IPS DF 6.9 (cell line): ENCODE measurements around the gene ABCC6.

Source experiments
- DNase-seq: peaks from one replicate; pipeline ENCODE4 v3.0.0-alpha.2; 2013; ENCODE audit warnings: low read depth, low spot score
- H3K27ac ChIP-seq: one replicate; pipeline ENCODE4 v1.5.1; 2013; ENCODE audit warnings: low read length, control low read depth
- H3K27me3 ChIP-seq: 2 replicates; pipeline ENCODE4 v1.6.1; 2013; ENCODE audit warnings: mild to moderate bottlenecking, low read length; ENCODE audit not compliant: control insufficient read depth, insufficient read depth
- H3K36me3 ChIP-seq: 2 replicates; pipeline ENCODE4 v1.6.1; 2013; ENCODE audit warnings: low read length; ENCODE audit not compliant: control insufficient read depth, insufficient read depth
- H3K4me1 ChIP-seq: 2 replicates; pipeline ENCODE4 v1.6.1; 2013; ENCODE audit warnings: low read length; ENCODE audit not compliant: control insufficient read depth, insufficient read depth
- H3K4me3 ChIP-seq: 2 replicates; pipeline ENCODE4 v1.5.1; 2013; ENCODE audit warnings: mild to moderate bottlenecking, low read length
- H3K9me3 ChIP-seq: 2 replicates; pipeline ENCODE4 v1.6.1; 2013; ENCODE audit warnings: low read length, inconsistent platforms; ENCODE audit not compliant: control insufficient read depth, insufficient read depth
- WGBS: extraction: QIAGEN DNeasy Blood & Tissue Kit; methylation state at CpG from one replicate; pipeline ENCODE4 v1.1.7; 2013; ENCODE audit warnings: mixed read lengths, missing lambda C conversion rate; ENCODE audit not compliant: insufficient read length, insufficient coverage; 5-methylcytosine and 5-hydroxymethylcytosine counted together

Gene ABCC6

DNA sequence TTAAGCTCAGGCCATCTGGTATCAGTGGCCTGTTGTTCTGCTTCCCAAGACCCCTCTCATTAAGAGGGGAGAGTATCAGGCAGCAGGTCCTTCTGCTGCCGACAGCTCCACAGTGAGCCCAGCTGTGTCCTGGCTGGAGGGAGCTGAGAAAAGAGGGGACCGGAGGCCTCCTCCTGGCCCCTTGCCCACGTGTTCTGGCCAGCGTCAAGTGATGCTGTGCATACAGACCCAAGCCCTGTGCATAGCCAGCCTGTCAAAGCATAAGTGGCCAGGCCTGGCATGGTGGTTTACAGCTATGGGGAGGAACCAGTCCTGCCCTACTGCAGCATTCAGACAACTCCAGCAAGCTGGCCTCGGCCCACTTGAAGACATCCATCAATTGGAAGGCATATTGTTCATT is 48.0 kb downstream of the ABCC6 start:
- Histone ChIP-seq H3K4me3 (no peak overlapping the region), H3K27ac (no peak overlapping the region), H3K9me3 (no peaks in the 10 kb centered on the region), H3K4me1 (no peaks in the 10 kb centered on the region), H3K27me3 (no peaks in the 10 kb centered on the region; the same call in 1 of the 2 replicates), H3K36me3 (no peaks in the 10 kb centered on the region)
- WGBS, result no CpG with 5 or more reads among the region's 5 CpGs
- DNase-seq, result no peak

DNA sequence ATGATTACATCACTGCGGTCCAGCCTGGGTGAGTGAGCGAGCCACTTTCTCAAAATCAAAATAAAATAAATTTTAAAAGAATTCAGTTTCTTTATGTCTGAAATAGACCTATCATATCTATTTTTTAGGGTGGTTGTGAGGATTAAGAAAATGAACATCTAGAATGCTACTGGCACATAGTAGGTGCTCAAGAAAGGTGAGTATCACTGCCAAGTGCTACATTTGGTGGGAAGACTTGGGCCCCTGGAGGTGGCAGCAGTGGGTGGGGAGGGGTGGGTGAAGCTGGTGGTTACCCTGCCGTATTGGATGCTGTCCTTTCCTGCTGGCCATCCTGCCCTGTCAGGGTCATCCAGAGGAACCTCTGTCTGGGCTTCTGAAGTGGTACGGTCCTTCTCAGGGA is 50.3 kb downstream of the ABCC6 start:
- Histone ChIP-seq H3K27me3 (no peaks in the 10 kb centered on the region), H3K4me3 (no peak overlapping the region), H3K36me3 (no peaks in the 10 kb centered on the region), H3K4me1 (peaks cover 3% of the 10 kb centered on the region; the same call in 1 of the 2 replicates), H3K27ac (no peak overlapping the region), H3K9me3 (no peaks in the 10 kb centered on the region)
- WGBS, result no CpG with 5 or more reads among the region's 4 CpGs
- no peak for DNase-seq

DNA sequence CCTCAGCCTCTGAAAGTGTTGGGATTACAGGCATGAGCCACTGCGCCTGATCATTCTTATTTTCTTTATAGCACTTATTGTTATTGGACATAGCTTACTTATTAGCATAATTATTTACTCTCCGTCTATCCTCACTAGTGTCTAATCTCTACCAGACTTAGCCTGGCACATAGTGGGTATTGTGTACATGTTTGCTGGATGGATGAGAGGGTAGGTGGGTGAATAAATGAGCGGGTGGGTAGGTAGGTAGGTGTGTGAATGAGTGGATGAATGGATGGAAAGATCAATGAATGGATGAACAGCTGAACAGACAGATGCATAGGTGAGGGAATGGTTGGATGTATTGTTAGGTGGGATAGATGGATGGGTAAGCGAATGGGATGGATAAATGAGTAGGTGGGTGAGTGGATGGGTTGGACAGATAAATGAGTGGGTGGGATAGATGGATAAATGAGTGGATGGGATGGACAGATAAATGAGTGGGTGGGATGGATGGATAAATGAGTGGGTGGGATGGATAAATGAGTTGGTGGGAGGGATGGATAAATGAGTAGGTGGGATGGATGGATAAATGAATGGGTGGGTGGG is 51.9 kb downstream of the ABCC6 start:
- Histone ChIP-seq H3K36me3 (no peaks in the 10 kb centered on the region), H3K9me3 (no peaks in the 10 kb centered on the region), H3K4me1 (peaks cover 3% of the 10 kb centered on the region; the same call in 1 of the 2 replicates), H3K4me3 (no peak overlapping the region), H3K27ac (no peak overlapping the region), H3K27me3 (no peaks in the 10 kb centered on the region)
- 100% methylated on average over 1 of the region's 4 CpGs for WGBS
- DNase-seq, result no peak

DNA sequence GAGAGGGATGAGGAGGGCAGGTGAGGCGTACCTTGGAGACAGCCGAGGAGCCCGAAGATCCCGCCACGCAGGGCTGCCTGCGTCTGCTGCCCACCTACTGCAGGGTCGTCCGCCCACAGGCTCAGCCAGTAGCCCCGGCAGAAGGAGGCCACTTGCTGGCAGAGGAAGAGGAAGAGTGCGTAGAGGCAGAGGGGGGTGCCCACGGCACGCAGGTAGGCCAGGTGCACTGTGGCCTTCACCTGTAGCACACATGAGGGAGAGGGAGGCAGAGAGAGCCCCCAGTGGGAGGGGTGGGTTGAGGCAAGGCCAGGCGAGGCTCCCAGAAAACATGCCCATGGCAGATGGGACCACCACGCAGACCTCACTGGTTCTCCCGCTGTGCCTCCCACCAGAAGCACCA is 53.7 kb downstream of the ABCC6 start:
- no CpG with 5 or more reads among the region's 15 CpGs for WGBS
- H3K27me3 ChIP-seq, result no peaks in the 10 kb centered on the region

DNA sequence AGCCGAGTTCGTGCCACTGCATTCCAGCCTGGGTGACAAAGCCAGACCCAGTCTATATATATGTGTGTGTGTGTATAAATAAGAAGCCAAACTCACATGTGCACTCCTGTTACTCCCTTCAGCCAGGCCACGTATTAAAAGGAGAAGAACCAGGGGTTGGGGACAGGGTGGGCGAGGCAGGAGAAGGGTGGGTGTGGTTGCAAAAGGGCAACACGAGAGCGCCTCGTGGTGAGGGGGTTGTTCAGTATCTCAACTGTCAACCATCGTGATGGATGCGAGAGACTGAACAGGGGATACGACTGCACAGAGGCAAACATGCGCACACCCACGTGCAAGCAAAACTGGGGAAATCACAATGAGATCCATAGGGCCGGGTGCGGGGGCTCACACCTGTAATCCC is 54.9 kb downstream of the ABCC6 start:
- Histone ChIP-seq H3K4me3 (no peak overlapping the region), H3K27ac (no peak overlapping the region), H3K27me3 (no peaks in the 10 kb centered on the region), H3K9me3 (no peaks in the 10 kb centered on the region), H3K4me1 (peaks cover 3% of the 10 kb centered on the region; the same call in 1 of the 2 replicates), H3K36me3 (no peaks in the 10 kb centered on the region)
- no CpG with 5 or more reads among the region's 14 CpGs for WGBS
- no peak for DNase-seq

More for the DNA sequence above, 53.7 kb downstream of the ABCC6 start:
- no peak for DNase-seq
- H3K4me1 ChIP-seq, result peaks cover 3% of the 10 kb centered on the region; the same call in 1 of the 2 replicates
- no peak overlapping the region for H3K4me3 ChIP-seq
- no peak overlapping the region for H3K27ac ChIP-seq
- no peaks in the 10 kb centered on the region for H3K36me3 ChIP-seq
- H3K9me3 ChIP-seq, result no peaks in the 10 kb centered on the region

DNA sequence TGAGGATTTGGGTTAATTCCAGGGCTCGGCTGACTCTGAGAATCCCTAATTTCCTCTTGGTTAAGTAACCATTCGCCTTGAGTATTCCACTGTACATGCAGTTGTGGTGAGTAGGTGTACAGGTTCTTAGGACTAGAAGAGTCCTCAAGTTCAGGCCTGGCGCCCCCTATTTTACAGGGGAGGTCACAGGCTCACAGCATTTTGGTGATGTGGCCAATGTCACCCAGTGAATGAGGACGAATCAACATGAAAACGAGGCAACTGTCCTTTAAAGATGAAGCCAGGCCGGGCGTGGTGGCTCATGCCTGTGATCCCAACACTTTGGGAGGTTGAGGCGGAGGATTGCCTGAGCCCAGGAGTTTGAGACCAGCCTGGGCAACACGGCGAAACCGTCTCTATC is 55.4 kb downstream of the ABCC6 start:
- Histone ChIP-seq H3K27ac (no peak overlapping the region), H3K9me3 (no peaks in the 10 kb centered on the region), H3K36me3 (no peaks in the 10 kb centered on the region), H3K4me3 (no peak overlapping the region), H3K27me3 (no peaks in the 10 kb centered on the region), H3K4me1 (peaks cover 3% of the 10 kb centered on the region; the same call in 1 of the 2 replicates)
- no CpG with 5 or more reads among the region's 11 CpGs for WGBS
- no peak for DNase-seq

DNA sequence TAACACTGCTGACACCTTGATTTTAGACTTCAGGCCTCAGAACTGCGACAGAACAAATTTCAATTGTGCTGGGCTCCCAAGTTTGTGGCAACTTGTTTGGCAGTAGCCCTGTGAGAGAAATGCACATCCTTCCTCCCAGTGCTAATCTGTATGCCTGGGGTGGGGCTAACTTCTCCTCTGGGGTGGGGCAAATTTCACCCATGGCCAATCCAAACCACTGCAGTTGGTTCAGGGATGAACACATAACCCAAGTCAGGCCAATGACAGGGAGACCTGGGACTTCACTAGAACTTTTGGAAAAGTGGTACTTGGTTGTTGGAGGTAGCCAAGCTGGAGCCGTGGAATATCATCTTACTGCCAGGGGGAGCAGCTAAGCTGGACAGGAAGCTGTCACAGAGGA is 56.3 kb downstream of the ABCC6 start:
- Histone ChIP-seq H3K4me3 (no peak overlapping the region), H3K4me1 (peaks cover 3% of the 10 kb centered on the region; the same call in 1 of the 2 replicates), H3K9me3 (no peaks in the 10 kb centered on the region; the same call in 1 of the 2 replicates), H3K27me3 (no peaks in the 10 kb centered on the region), H3K36me3 (no peaks in the 10 kb centered on the region), H3K27ac (no peak overlapping the region)
- no peak for DNase-seq
- WGBS, result no CpG with 5 or more reads among the region's 2 CpGs

DNA sequence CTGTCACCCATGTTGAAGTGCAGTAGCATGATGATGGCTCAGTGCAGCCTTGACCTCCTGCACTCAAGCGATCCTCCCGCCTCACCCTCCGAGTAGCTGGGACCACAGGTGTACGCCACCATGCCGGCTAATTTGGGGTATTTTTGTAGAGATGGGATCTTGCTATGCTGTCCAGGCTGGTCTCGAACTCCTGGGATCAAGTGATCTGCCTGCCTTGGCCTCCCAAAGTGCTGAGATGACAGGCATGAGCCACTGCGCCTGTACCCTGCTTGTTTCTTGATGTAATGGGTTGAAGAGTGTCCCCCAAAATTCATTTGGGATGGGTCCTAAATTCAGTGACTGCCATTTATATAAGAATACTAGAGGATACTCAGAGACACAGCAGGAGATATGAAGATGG is 57.2 kb downstream of the ABCC6 start:
- H3K27me3 ChIP-seq, result no peaks in the 10 kb centered on the region
- H3K9me3 ChIP-seq, result no peaks in the 10 kb centered on the region; the same call in 1 of the 2 replicates
- peaks cover 3% of the 10 kb centered on the region; the same call in 1 of the 2 replicates for H3K4me1 ChIP-seq
- no peak overlapping the region for H3K4me3 ChIP-seq
- H3K27ac ChIP-seq, result no peak overlapping the region
- no peaks in the 10 kb centered on the region for H3K36me3 ChIP-seq
- no CpG with 5 or more reads among the region's 7 CpGs for WGBS
- no peak for DNase-seq

DNA sequence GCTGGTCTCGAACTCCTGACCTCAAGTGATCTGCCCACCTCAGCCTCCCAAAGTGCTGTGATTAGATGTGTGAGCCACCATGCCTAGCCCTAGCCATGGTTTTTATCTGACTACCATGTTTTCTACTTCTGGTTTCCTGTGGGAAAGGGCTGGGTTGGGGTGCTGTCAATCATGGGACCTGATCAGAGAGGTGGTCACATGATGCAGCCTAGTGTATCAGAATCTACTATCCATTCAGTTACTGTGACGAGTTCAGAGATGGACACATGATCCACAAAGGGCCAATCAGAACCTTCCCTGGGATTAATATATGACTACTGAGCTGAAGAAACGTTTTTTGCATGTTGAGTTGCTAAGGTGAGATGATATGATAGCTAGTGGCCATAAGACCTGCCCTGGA is 59.1 kb downstream of the ABCC6 start:
- Histone ChIP-seq H3K4me3 (no peak overlapping the region), H3K27me3 (no peaks in the 10 kb centered on the region), H3K9me3 (no peaks in the 10 kb centered on the region; the same call in 1 of the 2 replicates), H3K36me3 (no peaks in the 10 kb centered on the region), H3K4me1 (no peaks in the 10 kb centered on the region), H3K27ac (no peak overlapping the region)
- WGBS, result no CpG with 5 or more reads among the region's 3 CpGs
- DNase-seq, result no peak

DNA sequence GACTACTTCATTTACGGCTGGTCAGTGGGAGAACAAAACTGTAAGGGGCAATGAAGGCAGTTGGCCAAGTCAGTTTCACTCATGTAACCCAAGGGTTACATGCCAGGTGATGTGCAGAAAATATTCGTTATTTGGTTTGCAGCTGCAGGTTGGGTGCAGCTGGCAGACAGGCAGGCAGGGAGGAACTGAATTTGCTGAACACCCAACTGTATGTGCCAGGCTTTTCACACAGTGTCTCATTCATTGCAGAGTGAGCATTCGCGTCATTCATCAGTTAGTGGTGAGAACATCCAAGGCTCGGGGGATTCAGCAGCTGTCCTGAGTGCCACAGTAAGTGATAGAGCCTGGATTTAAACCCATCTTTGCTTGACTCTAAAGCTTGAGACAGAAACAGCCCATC is 59.7 kb downstream of the ABCC6 start:
- no peaks in the 10 kb centered on the region; the same call in 1 of the 2 replicates for H3K9me3 ChIP-seq
- no peak overlapping the region for H3K27ac ChIP-seq
- no peak overlapping the region for H3K4me3 ChIP-seq
- H3K4me1 ChIP-seq, result no peaks in the 10 kb centered on the region
- DNase-seq, result no peak
- no peaks in the 10 kb centered on the region for H3K36me3 ChIP-seq
- WGBS, result no CpG with 5 or more reads among the region's 5 CpGs
- H3K27me3 ChIP-seq, result no peaks in the 10 kb centered on the region

DNA sequence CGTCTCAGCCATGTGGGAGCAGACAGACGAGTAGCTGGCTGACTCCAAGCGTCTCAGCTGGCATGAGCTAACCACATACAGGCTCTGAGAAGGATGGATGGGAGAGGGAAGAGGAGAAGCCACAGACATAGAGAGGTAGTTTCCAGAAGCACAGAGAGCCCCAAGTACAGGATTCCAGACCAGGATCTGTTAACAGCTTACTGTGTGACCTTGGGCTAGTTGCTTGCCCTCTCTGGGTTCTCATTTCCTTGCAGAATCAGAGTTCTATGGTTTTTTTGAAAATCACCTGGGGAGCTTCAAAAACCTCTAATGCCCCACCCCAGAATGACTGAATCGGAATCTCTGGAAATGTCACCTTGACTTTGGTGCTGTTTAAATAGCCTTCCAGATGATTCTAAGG is 60.2 kb downstream of the ABCC6 start:
- Histone ChIP-seq H3K36me3 (no peaks in the 10 kb centered on the region), H3K4me3 (no peak overlapping the region), H3K9me3 (no peaks in the 10 kb centered on the region; the same call in 1 of the 2 replicates), H3K27ac (no peak overlapping the region), H3K4me1 (no peaks in the 10 kb centered on the region), H3K27me3 (no peaks in the 10 kb centered on the region)
- no peak for DNase-seq
- WGBS, result no CpG with 5 or more reads among the region's 4 CpGs
